Right lung (tissue), 5 donors: Measurements from ENCODE around the gene GIT1. TPM values are rescaled to one million over a fixed set of nuclear protein-coding genes. Genes with fewer than 3 reads are reported as not detected.

Source experiments
- DNase-seq, 2 donors: peaks; one replicate each; pipeline ENCODE4 v3.0.0-alpha.2; 2013
- polyA plus RNA-seq, 5 donors: library from polyadenylated mRNA; unstranded; fragments of 120-200 nt; gene quantifications; one replicate each; pipeline versions ENCODE4 v1.2.1 to v1.2.3, GENCODE V29; 2013; ENCODE audit warnings: inconsistent platforms in 1 of 5, low replicate concordance in 1 of 5; ENCODE audit not compliant: insufficient read length in 5 of 5, insufficient read depth in 1 of 5

Gene GIT1
- polyA plus RNA-seq, 5 donors = 32.5 to 48.4 (median 42.6) TPM

GRCh38 chr17:29533976-29534375 lies 55.5 kb downstream of the GIT1 start:
- DNase-seq = no peak

GRCh38 chr17:29526322-29526721 lies 63.1 kb downstream of the GIT1 start:
- DNase-seq = no peak

GRCh38 chr17:29524692-29525091 lies 64.8 kb downstream of the GIT1 start:
- DNase-seq = no peak

Other genes with a start within 250 kb of the GIT1 start
- gene TAOK1, start 199.3 kb downstream of the GIT1 start, polyA plus RNA-seq = 10 to 100 TPM; 26.3 to 49.3 (median 40.6) TPM
- 1 to 10 TPM; 3.3 to 5.2 (median 3.6) TPM for gene ABHD15, start 22.6 kb downstream of the GIT1 start, polyA plus RNA-seq
- gene TP53I13, start 20.9 kb downstream of the GIT1 start, polyA plus RNA-seq = 10 to 100 TPM; 20.6 to 42.2 (median 30.6) TPM
- 10 to 100 TPM in 1 of 5 donors, 1 to 10 TPM in 4; 8.1 to 14.0 (median 9.4) TPM for gene ANKRD13B, start 3.5 kb upstream of the GIT1 start, polyA plus RNA-seq
- 1 to 10 TPM; 3.4 to 8.2 (median 5.5) TPM for gene CORO6, start 33.3 kb upstream of the GIT1 start, polyA plus RNA-seq